Fibroblast of skin of scalp (primary cell): ENCODE results near the gene MAP2K5.

ENCODE experiments used
- DNase-seq: peaks from one replicate; pipeline ENCODE4 v3.0.0-alpha.2; 2013

The MAP2K5 gene

GRCh38 chr15:67841513-67841762 lies 298.9 kb downstream of the MAP2K5 start:
- no peak for DNase-seq

- DNase-seq = no peak
These were observed 300.6 kb downstream of the MAP2K5 start for GRCh38 chr15:67843092-67843501.

- peak; percentile 18 for DNase-seq
These were observed 301.3 kb downstream of the MAP2K5 start for GRCh38 chr15:67843571-67844387.

GRCh38 chr15:67845974-67846373 lies 303.5 kb downstream of the MAP2K5 start:
- DNase-seq = no peak

GRCh38 chr15:67849538-67849937 lies 307.0 kb downstream of the MAP2K5 start:
- DNase-seq = no peak

GRCh38 chr15:67850336-67850735 lies 307.8 kb downstream of the MAP2K5 start:
- DNase-seq = no peak

- no peak for DNase-seq
These were observed 308.6 kb downstream of the MAP2K5 start for GRCh38 chr15:67850994-67851571.

GRCh38 chr15:67852418-67852817 lies 309.9 kb downstream of the MAP2K5 start:
- no peak for DNase-seq

- DNase-seq = no peak
These were observed 311.0 kb downstream of the MAP2K5 start for GRCh38 chr15:67853454-67853853.

GRCh38 chr15:67854358-67854757 lies 311.9 kb downstream of the MAP2K5 start:
- no peak for DNase-seq

- DNase-seq = no peak
These were observed 313.3 kb downstream of the MAP2K5 start for GRCh38 chr15:67855842-67856241.
